Stimulated activated CD4-positive, alpha-beta T cell treated with anti-CD3 and anti-CD28 coated beads, Interleukin-2, amount 100 ng/mL, for 24 hours (primary cell): ENCODE results near the gene MAP6.
"Not testable (repeated sequence)": the region's sequence is repeated elsewhere in the genome, so short reads cannot be mapped to it uniquely, and the experiment has no call there.

Experiments
- DNase-seq, 2 donors: peaks; one replicate each; pipeline ENCODE4 v3.0.0-alpha.2; 2020

The MAP6 gene

DNA sequence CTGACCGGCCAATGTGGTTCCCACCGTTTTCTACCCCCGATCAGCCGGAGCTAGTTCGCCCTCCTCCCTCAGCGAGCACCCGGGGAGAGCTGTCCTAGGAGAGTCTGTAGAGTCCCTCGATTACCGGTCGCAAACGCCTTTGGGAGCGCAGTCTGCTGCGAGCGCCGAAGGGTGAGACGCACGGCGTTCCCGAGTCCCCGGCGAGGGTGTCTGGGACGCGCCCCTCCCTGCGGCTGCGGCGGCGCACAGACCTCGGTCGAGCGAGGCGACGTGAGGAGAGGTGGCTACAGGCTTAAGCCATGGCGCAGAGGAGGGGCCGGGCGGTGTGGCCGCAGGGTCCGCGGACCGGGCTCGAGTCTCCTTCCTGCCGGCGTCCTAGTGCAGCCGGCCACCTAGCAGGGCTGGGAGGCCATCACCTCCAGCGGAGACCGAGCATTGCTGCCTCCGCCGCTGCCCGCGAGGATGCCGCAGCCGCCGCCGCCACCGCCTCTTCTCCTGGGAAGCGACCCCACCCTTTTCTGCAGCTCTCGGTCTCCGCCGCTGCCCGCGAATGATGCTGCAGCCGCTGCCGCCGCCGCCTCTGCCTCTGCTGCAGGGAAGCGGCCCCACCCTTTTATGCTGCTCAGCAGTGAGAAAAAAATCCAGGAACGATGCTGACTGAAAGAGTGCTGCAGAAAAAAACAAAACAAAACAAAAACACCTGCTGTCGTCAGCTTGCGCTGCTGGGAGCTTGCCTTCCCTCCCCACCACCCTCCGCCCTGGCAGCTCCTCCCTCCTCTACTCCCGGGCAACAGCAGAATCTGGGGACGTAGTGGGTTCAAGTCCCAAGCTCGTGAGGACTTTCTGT is at the start of gene MAP6:
Gene MAP6, minus strand, starts transcription at position 588 of the 847 bp plus-strand sequence. CDS start 669 bp downstream, outside the sequence.
- peak; percentile 27 to 52 for DNase-seq

DNA sequence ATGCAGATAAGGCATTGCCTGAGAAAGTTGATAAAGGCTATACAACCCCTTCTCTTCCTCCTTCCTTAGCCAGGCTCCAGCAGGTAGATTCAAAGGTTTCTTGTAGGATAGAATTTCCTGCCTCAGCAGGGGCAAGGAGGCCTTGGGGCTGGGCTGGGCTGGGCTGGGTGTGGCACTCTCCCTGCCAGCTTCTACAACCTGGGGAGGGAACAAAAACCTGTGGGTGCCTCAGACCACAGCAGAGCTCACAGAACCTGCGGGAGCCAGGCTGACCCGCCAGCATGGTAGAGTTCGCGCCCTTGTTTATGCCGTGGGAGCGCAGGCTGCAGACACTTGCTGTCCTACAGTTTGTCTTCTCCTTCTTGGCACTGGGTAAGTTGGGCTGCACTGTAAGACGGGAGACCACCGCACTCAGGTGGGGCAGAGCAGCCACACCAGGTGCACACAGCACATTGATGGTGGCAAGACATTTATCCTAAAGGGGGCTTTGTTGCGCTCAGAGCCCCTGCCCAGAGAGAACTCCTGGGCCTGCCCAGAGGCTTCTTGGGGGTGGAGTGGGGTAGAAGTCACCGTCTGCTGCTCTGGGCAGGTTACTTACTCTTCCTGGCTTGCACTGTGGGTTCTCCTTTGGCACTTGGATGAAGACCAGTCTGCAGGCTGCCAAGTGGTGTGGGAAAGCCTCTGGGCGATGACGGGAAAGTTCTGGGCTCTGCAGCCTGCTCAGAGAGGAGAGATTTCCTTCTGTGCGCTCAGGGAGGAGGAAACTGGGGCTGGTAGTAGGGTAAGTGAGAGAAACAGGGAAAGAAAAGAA is 49.0 kb upstream of the MAP6 start, which contains the start of gene MOGAT2:
Gene MOGAT2, plus strand, starts transcription at position 231 of the 811 bp plus-strand sequence. Its CDS starts 51 bp downstream, at position 282.
- DNase-seq: no peak

- no peak for DNase-seq
These were observed 47.8 kb upstream of the MAP6 start for GRCh38 chr11:75716659-75717058.

- DNase-seq: no peak
These were observed 46.9 kb upstream of the MAP6 start for GRCh38 chr11:75715688-75716087.

GRCh38 chr11:75714211-75714610 is 45.4 kb upstream of the MAP6 start:
- DNase-seq: no peak

- peak; percentile 71 to 73 for DNase-seq
These were observed 37.5 kb upstream of the MAP6 start for GRCh38 chr11:75706260-75706729.

GRCh38 chr11:75705541-75705940 is 36.7 kb upstream of the MAP6 start:
- no peak for DNase-seq

DNA sequence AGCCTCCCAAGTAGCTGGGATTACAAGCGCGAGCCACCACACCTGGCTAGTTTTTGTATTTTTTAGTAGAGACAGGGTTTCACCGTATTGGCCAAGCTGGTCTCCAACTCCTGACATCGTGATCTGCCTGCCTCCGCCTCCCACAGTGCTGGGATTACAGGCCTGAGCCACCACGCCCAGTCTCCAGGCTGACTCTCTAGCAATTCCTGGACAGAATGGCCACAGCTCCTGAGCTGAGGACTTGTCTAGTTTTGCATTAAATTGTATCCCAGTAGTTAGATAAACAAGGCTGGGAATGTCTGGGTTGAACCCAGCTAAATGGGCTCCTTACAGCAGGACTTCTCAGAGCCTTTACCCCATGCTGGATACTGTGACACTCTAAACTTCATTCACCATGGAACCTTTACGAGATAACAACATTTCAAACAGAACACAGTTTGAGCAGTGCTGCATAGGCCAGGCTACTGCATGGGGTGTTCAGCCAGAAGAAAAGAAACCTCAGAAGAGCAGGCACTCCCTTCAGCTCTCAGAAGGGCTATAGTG is 34.9 kb upstream of the MAP6 start:
- no peak for DNase-seq

DNA sequence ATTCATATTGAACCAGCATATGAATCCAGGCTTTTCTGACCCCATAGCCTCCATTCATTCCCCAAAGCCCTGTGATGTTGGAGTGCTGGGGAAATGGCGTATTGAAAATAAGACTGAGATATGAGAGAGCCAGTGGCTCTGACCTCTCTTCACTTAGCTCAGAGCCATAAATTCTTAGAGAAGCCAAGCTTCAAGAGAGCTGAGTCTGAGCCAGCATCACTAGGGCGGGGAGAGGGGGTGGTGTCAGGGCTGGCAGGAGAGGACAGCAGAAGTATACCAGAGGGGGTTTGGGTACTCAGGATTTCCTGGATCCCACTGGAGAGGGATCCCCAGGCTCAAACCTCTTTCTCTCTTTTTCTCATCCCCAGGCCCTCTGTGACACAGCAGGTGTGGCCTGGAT is 32.1 kb upstream of the MAP6 start:
- no peak for DNase-seq

GRCh38 chr11:75697906-75698581 is 29.2 kb upstream of the MAP6 start:
- DNase-seq: no peak

DNA sequence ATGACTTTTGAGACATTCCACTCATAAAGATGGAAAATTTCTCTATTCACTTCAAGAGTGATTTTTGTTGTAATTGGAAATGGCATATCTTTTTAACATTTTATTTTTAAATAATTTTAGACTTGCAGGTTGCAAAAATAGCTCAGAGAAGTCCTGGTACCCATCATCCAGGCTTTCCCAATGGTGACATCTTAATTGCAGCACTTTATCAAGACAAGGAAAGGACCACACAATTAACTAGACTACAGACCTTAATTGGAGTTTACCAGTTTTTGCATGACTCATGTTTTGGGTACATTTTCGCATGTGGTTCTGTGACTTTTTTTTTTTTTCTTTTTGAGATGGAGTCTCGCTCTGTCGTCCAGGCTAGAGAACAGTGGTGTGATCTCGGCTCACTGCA is 23.0 kb upstream of the MAP6 start:
- DNase-seq: no peak

DNA sequence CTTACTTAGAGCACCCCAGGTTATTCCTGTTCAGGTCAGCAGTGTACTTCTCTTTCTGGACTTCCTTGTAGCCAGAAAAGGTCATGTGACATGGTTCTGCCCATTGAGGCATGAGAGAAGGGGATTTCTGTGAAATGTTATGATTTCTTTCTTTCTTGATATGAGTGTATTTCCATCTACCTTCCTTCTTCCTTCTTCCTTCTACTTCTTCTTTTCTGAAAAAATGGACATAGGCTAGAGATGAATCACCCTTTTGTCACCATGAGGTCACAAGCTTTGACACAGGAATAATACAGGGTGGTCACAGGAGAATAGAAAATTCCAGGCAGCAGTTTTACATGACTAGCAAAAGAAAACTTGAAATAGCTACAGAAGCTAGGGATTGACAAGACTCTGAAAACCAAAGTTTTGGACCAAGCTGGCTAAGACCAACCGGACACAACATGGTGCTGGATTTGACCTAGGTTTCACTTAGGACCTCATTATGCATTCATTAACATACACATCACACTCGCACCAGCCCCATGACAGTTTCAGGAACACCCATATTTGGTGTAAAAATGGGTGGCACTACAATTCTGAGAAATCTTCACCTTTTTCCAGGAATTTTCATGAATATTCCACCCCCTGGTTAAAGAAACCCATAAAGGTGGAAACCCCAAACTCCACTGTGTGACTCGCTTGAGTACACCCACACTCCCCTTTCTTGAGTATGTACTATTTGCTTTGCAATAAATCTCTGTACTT is 21.2 kb upstream of the MAP6 start:
- DNase-seq: no peak

GRCh38 chr11:75683856-75684255 is 15.0 kb upstream of the MAP6 start:
- DNase-seq: not testable (repeated sequence)

DNA sequence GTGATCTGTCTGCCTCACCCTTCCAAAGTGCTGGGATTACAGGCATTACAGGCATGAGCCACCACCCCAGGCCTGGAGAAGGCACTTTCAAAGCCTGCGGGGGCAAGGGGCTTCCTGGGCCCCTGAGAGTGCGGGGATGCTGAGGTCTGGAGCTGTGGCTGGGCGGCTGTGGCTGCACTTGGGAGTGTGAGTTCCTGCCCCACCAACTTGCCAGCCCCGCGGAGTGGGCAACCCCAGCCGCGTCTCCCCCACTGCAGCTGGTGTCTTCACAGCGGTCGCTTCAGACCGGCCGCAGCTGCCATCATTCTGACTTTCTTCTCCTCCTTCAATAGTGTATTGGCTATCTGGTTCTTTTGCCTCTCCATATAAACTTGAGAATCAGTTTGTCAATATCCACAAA is 10.7 kb upstream of the MAP6 start:
- DNase-seq: no peak

GRCh38 chr11:75678620-75679259 is 9.9 kb upstream of the MAP6 start:
- no peak for DNase-seq

DNA sequence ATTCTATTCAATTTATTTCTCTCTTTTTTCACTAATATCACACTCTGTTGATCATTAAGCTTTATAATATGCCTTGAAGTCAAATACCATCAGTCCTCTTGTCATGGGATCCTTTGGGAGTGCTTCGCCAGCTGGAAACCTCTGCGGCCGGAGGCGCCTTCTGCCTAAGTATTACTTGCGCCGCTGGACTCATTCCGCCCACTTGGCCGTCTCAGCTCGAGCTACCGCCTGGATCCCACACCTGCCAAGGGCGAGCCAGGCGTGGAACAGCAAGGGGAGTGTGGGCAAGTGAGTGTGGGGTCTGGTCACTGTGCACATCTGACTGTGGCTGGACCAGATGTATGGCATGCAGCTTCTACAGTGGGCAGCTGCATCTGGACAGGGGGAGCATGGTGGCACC is 9.1 kb upstream of the MAP6 start:
- DNase-seq: no peak

- DNase-seq: no peak
These were observed 8.4 kb upstream of the MAP6 start for GRCh38 chr11:75677275-75677674.

GRCh38 chr11:75673977-75674582 is 5.2 kb upstream of the MAP6 start:
- DNase-seq: peak; percentile 22 to 26

DNA sequence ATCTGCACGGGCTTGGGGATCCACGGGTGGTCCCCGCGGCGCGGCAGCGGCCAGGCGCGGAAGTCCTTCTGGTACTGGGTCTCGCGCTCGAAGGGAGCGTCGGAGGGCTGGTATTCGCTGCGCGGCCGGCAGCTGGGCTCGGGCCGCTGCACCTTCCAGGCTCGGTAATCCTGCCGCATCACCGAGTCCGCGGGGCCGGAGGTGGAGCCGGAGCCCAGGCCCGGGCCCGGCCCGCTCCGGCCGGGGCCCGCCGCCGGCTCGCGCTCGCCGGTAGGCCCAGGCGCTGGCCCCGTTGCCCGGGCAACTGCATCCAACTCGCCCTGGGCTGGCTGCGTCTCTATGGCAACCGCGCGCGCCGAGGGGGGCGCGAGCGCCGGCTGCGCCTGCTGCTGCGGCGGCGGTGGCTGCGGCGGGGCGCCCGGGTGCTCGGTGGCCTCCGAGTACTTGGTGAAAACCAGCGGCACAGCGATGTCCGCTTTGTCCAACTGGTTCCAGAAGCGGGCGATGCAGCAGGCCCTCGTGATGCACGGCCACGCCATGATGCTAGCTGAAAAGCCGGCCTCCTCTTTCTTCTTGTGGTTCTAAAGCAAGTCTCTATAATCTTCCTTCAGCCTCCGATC is 897 bp downstream of the MAP6 start:
- peak; percentile 24 to 50 for DNase-seq

GRCh38 chr11:75667255-75667830 is 1.5 kb downstream of the MAP6 start:
- peak in 1 of 2 donors; percentile 22 for DNase-seq
